Fibroblast of skin of right quadriceps (primary cell): Measurements from ENCODE around the gene KCNRG.
"Not testable (repeated sequence)": the region's sequence is repeated elsewhere in the genome, so short reads cannot be mapped to it uniquely, and the experiment has no call there.

Source experiments
- DNase-seq: peaks from one replicate; pipeline ENCODE4 v3.0.0-alpha.2; 2013

The KCNRG gene

GRCh38 chr13:50012396-50013169 is 2.7 kb upstream of the KCNRG start:
- DNase-seq: no peak

- no peak for DNase-seq
Observed at GRCh38 chr13:50014386-50014785, 858 bp upstream of the KCNRG start.

- no peak for DNase-seq
Observed at GRCh38 chr13:50015750-50016149, 506 bp downstream of the KCNRG start.

- DNase-seq: peak; percentile 21
Observed at GRCh38 chr13:50016444-50016843, 1.2 kb downstream of the KCNRG start.

- no peak for DNase-seq
Observed at GRCh38 chr13:50017819-50018218, 2.6 kb downstream of the KCNRG start.

- no peak for DNase-seq
Observed at GRCh38 chr13:50025436-50025835, 10.2 kb downstream of the KCNRG start.

GRCh38 chr13:50026788-50027473 is 11.7 kb downstream of the KCNRG start:
- DNase-seq: no peak

- peak; percentile 25 for DNase-seq
Observed at GRCh38 chr13:50030315-50030714, 15.1 kb downstream of the KCNRG start.

- peak; percentile 50 for DNase-seq
Observed at GRCh38 chr13:50033725-50034124, 18.5 kb downstream of the KCNRG start.

GRCh38 chr13:50037788-50038187 is 22.5 kb downstream of the KCNRG start:
- DNase-seq: no peak

- no peak for DNase-seq
Observed at GRCh38 chr13:50038266-50038665, 23.0 kb downstream of the KCNRG start.

- DNase-seq: no peak
Observed at GRCh38 chr13:50052478-50052877, 37.2 kb downstream of the KCNRG start.

- DNase-seq: no peak
Observed at GRCh38 chr13:50053844-50054243, 38.6 kb downstream of the KCNRG start.

GRCh38 chr13:50055454-50055853 is 40.2 kb downstream of the KCNRG start:
- DNase-seq: no peak

GRCh38 chr13:50060718-50061117 is 45.5 kb downstream of the KCNRG start:
- no peak for DNase-seq

- not testable (repeated sequence) for DNase-seq
Observed at GRCh38 chr13:50062336-50062735, 47.1 kb downstream of the KCNRG start.

- no peak for DNase-seq
Observed at GRCh38 chr13:50065712-50066111, 50.5 kb downstream of the KCNRG start.

GRCh38 chr13:50068508-50068907 is 53.3 kb downstream of the KCNRG start:
- no peak for DNase-seq

GRCh38 chr13:50069261-50069660 is 54.0 kb downstream of the KCNRG start:
- peak; percentile 30 for DNase-seq

GRCh38 chr13:50070186-50070585 is 54.9 kb downstream of the KCNRG start:
- no peak for DNase-seq
